ENCODE data around the gene SYCP2.
"Not testable (repeated sequence)": the region's sequence is repeated elsewhere in the genome, so short reads cannot be mapped to it uniquely, and the experiment has no call there.

DNA sequence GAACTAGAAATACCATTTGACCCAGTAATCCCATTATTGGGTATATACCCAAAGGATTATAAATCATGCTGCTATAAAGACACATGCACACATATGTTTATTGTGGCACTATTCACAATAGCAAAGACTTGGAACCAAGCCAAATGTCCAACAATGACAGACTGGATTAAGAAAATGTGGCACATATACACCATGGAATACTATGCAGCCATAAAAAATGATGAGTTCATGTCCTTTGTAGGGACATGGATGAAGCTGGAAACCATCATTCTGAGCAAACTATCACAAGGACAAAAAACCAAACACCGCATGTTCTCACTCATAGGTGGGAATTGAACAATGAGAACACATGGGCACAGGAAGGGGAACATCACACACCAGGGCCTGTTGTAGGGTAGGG, 76.9 kb downstream of the SYCP2 start:
- TF ChIP-seq, protein P1, sequence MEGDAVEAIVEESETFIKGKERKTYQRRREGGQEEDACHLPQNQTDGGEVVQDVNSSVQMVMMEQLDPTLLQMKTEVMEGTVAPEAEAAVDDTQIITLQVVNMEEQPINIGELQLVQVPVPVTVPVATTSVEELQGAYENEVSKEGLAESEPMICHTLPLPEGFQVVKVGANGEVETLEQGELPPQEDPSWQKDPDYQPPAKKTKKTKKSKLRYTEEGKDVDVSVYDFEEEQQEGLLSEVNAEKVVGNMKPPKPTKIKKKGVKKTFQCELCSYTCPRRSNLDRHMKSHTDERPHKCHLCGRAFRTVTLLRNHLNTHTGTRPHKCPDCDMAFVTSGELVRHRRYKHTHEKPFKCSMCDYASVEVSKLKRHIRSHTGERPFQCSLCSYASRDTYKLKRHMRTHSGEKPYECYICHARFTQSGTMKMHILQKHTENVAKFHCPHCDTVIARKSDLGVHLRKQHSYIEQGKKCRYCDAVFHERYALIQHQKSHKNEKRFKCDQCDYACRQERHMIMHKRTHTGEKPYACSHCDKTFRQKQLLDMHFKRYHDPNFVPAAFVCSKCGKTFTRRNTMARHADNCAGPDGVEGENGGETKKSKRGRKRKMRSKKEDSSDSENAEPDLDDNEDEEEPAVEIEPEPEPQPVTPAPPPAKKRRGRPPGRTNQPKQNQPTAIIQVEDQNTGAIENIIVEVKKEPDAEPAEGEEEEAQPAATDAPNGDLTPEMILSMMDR (IDR thresholded peaks at IDR 0.05), result not testable (repeated sequence)
- TF ChIP-seq ZFX (IDR thresholded peaks at IDR 0.05; ENCODE audit: borderline replicate concordance), result not testable (repeated sequence)

Measured in 22Rv1 (cell line).